Fibroblast of peridontal ligament (primary cell): Measurements from ENCODE around the gene RANBP3.
"Not testable (repeated sequence)": the region's sequence is repeated elsewhere in the genome, so short reads cannot be mapped to it uniquely, and the experiment has no call there.

Experiments
- DNase-seq: peaks from one replicate; pipeline ENCODE4 v3.0.0-alpha.2; 2010; ENCODE audit errors: extremely low read depth

The RANBP3 gene

GRCh38 chr19:5903624-5904351 lies 74.2 kb downstream of the RANBP3 start, which contains the start of gene NDUFA11:
NDUFA11 (minus strand) TSS chr19:5903790; CDS start chr19:5903708, 82 bp downstream.
- DNase-seq, result peak; percentile 95

DNA sequence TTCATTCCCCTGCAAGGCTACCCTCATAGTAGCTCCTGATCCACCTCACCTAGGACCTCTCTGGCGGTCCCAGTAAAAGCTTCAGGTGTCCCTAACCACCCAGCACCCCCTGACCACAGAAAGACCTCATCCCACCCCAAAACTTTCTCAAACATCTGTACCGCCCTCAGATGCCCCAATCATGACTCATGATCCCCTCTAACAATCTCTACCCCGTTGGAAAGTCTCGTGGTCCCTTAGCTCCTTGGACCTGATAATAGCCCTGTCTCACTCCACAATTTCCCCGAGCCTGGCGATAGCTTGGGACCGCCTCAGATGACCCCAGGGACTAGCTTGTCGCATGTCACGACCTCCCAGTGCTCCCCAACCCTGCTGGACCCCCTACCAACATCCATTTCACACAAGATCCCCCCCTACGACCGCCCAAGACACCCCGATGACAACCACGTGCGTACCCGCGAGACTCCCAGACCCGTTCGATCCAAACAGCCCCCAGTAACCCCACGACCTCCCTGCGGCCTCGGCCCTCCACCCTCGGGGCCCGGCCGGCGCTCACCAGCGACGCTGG lies 74.8 kb downstream of the RANBP3 start:
- peak; percentile 63 for DNase-seq

DNA sequence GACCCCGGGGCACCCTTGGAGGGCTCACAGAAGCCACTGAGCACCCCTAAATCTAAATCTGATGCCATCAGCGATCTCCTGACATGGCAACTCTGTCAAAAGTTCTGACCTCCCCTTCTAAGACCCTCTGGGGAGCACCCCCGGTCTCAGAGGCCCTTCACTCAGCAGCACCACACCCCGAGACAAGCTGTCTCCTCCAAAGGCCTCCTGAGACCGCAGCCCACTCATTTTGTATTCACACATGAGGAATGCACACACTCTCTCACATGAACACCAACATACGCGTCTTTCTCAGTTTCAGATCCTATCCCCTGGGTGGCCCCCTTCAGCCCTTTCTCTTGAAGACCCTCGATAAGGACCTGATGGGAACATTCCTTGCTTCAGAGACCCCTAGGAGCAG lies 77.0 kb downstream of the RANBP3 start:
- no peak for DNase-seq

- DNase-seq, result no peak
Observed at GRCh38 chr19:5899728-5900526, 78.0 kb downstream of the RANBP3 start.

DNA sequence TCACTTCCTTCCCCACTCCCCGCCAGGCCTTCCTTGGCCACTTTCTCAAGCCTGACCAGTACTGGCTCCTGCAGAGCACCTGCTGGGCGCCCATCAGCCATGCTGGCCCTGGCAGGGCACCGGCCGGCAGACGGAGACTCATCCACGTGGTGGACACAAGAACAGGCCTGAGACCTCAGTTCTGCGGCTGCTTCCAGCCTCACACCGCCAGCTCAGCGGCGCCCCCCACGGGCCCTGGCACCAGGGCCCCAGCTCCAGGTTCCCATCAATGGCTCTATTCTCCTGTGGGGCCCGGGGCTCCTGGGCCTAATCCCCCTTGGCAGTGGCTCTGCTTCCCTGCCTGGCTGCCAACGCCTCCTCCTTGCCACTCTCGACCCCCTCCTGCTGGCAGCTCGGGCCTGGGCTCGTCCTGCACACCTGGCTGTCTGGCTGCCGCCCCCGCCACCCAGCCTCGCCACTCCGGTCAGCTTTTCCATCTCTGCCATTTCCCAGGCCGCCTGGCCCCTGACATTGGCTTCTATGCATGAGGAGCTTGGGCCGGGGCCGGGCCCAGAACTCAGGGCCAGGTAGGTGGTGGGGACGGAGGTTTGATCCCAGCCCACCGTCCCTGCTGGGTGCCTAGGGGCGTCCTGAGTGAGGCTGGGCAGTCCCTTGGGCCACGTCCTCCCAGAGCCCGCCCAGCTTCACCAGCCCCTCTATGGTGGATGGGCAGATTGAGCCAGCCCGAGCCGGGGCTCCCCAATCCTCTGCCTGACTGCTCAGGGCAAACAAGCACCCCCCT lies 80.6 kb downstream of the RANBP3 start:
- no peak for DNase-seq

DNA sequence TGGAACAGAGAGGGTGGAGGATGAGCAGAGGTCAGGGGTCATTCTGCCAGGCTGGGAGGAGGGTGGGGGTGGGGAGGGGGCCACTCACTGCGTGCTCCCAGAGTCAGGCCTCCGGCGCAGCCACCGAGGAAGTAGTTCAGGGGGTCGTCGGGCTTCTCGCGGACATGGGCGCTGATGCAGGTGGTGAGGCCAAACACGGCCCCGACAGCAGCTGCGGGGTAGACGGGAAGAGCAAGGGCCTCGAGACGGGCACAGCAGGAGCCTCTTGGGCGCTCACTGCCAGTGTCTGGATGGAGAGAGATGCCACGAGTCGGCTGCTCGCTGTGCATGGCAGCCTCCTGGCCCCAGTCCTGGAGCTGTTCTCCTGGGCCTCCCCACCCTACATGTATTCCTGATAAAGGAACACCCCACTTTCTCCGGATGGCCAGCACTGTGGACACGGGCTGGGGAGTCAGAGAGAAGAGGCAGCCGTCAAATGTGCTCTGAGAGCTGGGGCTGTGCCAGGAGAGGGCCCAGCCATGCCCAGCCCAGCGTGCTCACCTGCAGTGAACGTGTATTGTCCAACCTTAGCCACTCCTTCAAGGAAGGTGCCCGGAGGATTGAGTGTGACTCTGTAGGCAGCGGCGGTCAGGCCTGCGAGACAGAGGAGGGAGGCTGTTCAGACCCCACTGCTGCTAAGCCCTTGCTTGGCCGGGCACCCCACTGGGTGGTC lies 81.4 kb downstream of the RANBP3 start:
- DNase-seq, result no peak

DNA sequence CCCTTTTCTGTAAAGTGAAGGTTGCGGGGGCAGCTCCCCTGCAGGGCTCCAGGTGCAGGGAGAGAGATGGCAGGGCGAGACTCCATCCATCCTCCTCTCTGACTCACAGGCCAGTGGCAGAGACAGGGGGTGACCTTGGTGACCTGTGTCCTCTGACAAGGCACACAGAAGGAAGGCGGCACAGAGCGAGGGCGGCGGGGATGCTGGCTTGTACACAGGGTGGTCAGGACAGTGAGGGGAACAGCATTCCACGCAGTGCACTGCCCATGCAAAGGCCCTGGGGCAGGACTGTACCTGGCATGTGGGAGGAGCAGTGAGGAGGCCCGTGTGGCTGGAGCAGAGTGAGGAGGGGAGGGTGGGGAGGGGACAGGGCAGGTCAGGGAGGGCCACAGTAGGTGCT lies 82.0 kb downstream of the RANBP3 start:
- no peak for DNase-seq

DNA sequence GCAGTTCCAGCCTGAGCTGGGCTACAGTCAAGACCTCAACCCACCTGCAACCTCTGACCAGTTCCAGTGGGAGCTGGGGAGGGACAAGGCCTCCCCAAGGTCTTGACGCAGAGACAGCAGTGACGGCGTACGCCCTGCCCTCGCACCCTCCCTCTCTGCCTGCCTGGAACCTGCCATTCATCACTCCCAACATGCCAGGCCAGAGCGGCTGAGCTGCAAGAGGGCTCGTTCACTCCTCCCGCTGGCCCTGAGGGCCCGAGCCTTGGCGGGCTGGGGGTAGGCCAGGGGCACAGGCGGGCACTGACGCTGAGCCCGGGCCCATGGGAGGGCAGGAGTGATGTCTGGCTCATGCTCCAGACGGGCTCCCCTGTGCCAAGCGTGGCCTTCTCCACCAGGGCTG lies 82.5 kb downstream of the RANBP3 start:
- DNase-seq, result no peak

DNA sequence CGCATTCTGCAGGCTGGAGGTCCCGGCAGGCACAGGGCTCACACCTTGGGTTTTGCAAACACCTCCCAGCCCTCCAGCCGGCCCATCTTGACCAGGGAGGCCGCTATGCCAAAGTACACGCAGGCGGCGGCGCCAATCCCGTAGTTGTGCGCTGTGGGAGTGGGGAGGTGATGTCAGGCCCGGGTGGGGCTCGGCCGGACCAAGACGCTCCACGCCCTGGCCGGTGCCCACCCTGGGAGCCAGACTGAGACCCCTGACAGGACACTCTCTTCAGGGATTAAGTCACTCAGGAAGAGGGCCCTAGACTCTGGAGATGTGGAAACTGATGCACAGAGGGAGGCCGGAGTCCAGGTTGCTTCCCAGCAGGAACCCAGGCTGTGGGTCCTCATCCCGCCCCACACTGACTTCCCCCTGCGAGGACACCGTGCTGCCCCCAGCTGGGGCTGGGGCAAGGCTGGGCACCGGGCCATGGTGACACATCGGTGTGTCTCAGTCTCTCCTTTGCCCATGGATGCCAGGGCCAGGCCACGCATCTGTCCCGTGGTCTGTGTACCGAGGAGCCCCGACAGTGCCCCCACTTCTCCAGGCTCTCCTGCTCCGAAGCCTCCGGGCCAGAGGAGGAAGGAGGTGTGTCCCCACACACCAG lies 83.1 kb downstream of the RANBP3 start:
- no peak for DNase-seq

DNA sequence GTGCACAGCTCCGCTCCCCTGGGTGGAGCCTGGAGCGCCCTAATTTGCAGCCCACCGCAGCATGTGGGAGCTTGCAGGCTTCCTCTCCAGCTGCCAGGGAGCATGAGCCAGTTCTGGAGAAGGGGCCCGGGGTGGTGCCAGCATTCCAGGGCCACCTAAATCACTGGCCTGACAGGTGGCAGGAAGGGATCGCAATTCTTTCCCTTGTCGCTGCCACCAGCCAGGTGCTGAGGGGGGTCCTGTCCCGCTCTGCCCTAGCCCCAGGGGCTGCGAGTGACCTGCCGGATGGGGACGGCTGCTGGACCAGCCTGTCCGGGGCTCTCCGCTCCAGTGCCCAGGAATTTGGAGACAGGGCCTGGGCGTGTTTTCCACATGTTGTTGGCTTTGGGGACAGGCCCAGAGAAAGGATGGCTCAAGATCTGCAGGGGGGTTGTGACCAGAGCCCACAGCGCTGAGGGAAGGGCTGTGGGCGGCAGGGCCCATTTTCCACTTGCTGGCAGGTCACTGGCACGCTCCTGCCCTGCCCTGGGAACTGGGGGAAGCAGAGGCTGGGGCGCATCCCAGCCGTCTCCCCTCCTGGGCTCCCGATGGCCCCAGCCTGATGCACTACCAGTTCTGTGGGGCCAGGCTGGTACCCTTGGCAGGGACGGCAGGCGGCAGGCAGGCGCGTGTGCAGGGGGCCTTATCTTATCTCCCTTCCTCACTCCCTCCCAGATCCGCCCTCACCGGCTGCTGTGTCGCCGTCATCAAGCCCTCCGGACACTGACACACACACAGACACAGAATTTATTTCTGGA lies 83.8 kb downstream of the RANBP3 start:
- DNase-seq, result no peak

DNA sequence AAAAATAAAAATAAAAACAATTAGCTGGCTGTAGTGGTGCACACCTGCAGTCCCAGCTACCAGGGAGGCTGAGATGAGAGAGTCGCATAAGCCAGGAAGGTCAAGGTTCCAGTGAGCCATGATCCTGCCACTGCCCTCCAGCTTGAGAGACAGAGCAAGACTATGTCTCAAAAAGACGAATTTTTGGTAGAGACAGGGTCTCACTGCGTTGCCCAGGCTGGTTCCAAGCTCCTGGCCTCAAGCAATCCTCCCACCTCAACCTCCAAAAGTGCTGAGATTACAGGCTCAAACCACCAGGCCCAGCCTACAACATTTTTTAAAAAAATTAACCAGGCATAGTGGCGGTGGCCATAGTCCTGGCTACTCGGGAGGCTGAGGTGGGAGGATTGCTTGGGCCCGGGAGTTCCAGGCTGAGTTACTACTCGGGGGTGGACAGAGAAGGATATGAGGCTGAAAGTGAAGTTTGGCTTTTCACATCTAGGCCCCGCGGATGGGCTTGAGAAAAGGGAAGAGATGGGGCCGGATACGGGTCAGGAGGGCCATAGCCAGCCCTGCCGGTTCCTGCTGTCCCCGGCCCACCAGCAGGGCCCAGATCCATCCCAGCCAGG lies 84.5 kb downstream of the RANBP3 start:
- no peak for DNase-seq

GRCh38 chr19:5892772-5893275 lies 85.1 kb downstream of the RANBP3 start:
- DNase-seq, result no peak

- DNase-seq, result peak; percentile 28
Observed at GRCh38 chr19:5891938-5892771, 85.8 kb downstream of the RANBP3 start.

- no peak for DNase-seq
Observed at GRCh38 chr19:5891572-5891937, 86.4 kb downstream of the RANBP3 start.

DNA sequence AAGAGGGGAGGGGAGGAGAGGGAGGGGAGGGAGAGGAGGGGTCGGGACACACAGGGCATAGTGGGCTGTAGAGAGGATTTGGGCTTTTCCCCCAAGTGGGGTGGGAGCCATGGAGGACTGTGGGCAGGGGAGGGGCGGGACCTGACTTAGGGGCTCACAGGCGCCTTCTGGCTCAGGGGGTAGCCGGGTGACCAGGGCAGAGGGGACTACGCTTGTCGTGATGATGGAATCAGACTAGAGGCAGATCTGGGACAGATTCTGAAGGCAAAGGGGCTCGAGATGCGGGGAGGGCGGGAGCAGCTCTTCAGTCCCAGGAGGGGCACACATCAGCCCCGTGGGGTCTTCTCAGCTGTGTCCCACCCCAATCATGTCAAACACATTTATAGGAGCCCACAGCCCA lies 87.8 kb downstream of the RANBP3 start:
- no peak for DNase-seq

GRCh38 chr19:5889288-5889971 lies 88.5 kb downstream of the RANBP3 start:
- DNase-seq, result peak; percentile 23

DNA sequence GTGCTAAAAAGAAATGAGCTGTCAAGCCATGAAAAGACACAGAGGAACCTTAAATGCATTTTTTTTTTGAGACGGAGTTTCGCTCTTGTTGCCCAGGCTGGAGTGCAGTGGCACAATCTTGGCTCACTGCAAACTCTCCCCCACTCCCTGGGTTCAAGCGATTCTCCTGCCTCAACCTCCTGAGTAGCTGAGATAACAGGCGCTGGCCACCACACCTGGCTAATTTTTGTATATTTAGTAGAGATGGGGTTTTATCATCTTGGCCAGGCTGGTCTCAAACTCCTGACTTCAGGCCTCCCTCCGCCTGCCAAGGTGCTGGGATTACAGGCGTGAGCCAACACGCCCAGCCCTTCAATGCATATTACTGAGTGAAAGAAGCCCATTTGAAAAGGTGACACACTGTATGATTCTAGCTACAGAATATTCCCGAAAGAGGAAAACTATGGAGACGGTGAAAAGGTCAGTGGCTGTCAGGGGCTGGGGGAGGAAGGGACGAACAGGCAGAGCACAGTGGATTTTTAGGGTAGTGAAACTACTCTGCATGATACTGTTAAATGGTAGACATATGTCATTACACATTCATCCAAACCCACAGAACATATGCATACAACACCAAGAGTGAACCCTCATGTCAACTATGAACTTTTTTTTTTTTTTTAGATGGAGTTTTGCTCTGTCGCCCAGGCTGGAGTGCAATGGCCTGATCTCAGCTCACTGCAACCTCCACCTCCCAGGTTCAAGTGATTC lies 93.7 kb downstream of the RANBP3 start:
- DNase-seq, result not testable (repeated sequence)
